ENCODE data around the gene POM121L12. TPM values are rescaled to one million over a fixed set of nuclear protein-coding genes. Genes with fewer than 3 reads are reported as not detected.

The POM121L12 gene
- total RNA-seq, 1 experiment from 2014 or later, result not detected

DNA sequence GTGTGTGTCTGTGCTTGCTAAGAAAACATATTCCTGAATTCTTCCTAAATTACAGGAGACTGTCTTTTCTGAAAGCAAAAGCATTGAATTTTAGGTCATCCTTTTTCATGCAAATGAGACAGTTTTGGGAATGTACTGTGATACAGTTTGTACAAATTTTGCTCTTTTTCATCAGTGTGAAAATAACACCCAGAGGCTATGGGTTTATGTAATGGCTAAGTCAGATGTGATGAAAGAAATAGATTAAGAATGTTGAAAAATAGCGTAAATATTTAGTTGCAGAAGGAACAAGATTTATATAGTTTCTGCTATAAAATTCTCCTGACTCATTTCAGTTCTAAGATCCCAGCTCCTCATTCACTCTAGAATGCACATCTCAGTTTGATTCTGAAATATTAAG is 24.6 kb downstream of the POM121L12 start:
- TF ChIP-seq, protein P1, sequence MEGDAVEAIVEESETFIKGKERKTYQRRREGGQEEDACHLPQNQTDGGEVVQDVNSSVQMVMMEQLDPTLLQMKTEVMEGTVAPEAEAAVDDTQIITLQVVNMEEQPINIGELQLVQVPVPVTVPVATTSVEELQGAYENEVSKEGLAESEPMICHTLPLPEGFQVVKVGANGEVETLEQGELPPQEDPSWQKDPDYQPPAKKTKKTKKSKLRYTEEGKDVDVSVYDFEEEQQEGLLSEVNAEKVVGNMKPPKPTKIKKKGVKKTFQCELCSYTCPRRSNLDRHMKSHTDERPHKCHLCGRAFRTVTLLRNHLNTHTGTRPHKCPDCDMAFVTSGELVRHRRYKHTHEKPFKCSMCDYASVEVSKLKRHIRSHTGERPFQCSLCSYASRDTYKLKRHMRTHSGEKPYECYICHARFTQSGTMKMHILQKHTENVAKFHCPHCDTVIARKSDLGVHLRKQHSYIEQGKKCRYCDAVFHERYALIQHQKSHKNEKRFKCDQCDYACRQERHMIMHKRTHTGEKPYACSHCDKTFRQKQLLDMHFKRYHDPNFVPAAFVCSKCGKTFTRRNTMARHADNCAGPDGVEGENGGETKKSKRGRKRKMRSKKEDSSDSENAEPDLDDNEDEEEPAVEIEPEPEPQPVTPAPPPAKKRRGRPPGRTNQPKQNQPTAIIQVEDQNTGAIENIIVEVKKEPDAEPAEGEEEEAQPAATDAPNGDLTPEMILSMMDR (conservative IDR thresholded peaks at IDR 0.05), result no peak
- H3K4ac ChIP-seq (ENCODE audit: low read depth, low read length), result no peak overlapping the region
- H3K27ac ChIP-seq (ENCODE audit: insufficient read length, low read depth, low read length), result no peak overlapping the region
- H3K56ac ChIP-seq (ENCODE audit: insufficient read length, low read depth, low read length), result no peak overlapping the region
- no peak overlapping the region for H2BK15ac ChIP-seq (ENCODE audit: low read depth, low read length)
- H4K5ac ChIP-seq (ENCODE audit: insufficient read length, low read depth, low read length), result no peak overlapping the region
- H3K79me2 ChIP-seq (ENCODE audit: insufficient read depth, low read length), result no peaks in the 10 kb centered on the region
- no peak overlapping the region for H3K14ac ChIP-seq (ENCODE audit: insufficient read depth, low read length)
- H2BK5ac ChIP-seq (ENCODE audit: insufficient read length, low read length), result no peak overlapping the region
- H3K9me3 Mint-ChIP-seq, result peaks cover 0 to 11% of the 10 kb centered on the region in 2 experiments; a peak in 4 of 5 replicates
- H3K9ac ChIP-seq (ENCODE audit: extremely low read depth, insufficient read length, low read length), result no peak overlapping the region
- H3K23ac ChIP-seq (ENCODE audit: insufficient read length, low read depth, low read length), result no peak overlapping the region
- H3K23me2 ChIP-seq (ENCODE audit: insufficient read length, low read depth, low read length, poor library complexity, severe bottlenecking), result no peaks in the 10 kb centered on the region
- H3K4me1 Mint-ChIP-seq, result peaks cover 2% of the 10 kb centered on the region in 2 experiments; a peak in 3 of 4 replicates
- H3K4me1 ChIP-seq (ENCODE audit: insufficient read depth, low read length), result no peaks in the 10 kb centered on the region
- no peak overlapping the region for H2BK20ac ChIP-seq (ENCODE audit: low read depth, low read length, poor library complexity, severe bottlenecking)
- H3K4me3 Mint-ChIP-seq, result no peak overlapping the region
- no peak overlapping the region for H2AFZ ChIP-seq (ENCODE audit: low read length)
- H4K20me1 ChIP-seq (ENCODE audit: control insufficient read depth, insufficient read depth, insufficient read length), result no peaks in the 10 kb centered on the region
- no peaks in the 10 kb centered on the region for H3K9me3 ChIP-seq (ENCODE audit: control insufficient read depth, low read depth, low read length)
- no peak overlapping the region for H2AK5ac ChIP-seq (ENCODE audit: insufficient read length, low read length)
- no peak overlapping the region for H4K8ac ChIP-seq (replicated peaks; ENCODE audit: insufficient read length, low read depth, low read length)
- H2BK120ac ChIP-seq (ENCODE audit: low read depth, low read length, poor library complexity, severe bottlenecking), result no peak overlapping the region
- H2BK12ac ChIP-seq (ENCODE audit: insufficient read length, low read depth, low read length), result no peak overlapping the region
- no peaks in the 10 kb centered on the region; the same call in 1 of the 2 replicates for H3K27me3 ChIP-seq (ENCODE audit: insufficient read depth, low read length)
- no peak overlapping the region for H3K4me2 ChIP-seq (ENCODE audit: insufficient read depth, insufficient read length, low read length)
- no peak overlapping the region for H4K91ac ChIP-seq (ENCODE audit: insufficient read length, low read depth, low read length)
- no peak overlapping the region for H3K27ac Mint-ChIP-seq
- no peak overlapping the region for H3T11ph ChIP-seq (ENCODE audit: low read length)
- peaks cover 0 to 1% (median 0%) of the 10 kb centered on the region in 3 experiments; a peak in 2 of 7 replicates for H3K36me3 Mint-ChIP-seq (ENCODE audit: insufficient read depth in 1 of 3, low read depth in 3 of 3)
- DNase-seq, result no peak
- WGBS (ENCODE audit: extremely low coverage, insufficient read length, low lambda C conversion rate), result 100% methylated on average over 1 of the region's 1 CpG
- H3K27me3 Mint-ChIP-seq (ENCODE audit: low read depth), result no peaks in the 10 kb centered on the region
- no peaks in the 10 kb centered on the region for H3K79me1 ChIP-seq (ENCODE audit: insufficient read depth, low read depth, low read length, poor library complexity, severe bottlenecking)
- no peak overlapping the region for H3K18ac ChIP-seq (ENCODE audit: insufficient read length, low read depth, low read length)

Measured in H9 (cell line).